Rectal smooth muscle tissue (tissue), 1 donor: ENCODE measurements around the gene IBTK.
"Not testable (repeated sequence)": the region's sequence is repeated elsewhere in the genome, so short reads cannot be mapped to it uniquely, and the experiment has no call there.

Source experiments
- H3K27ac ChIP-seq: one replicate; pipeline ENCODE4 v1.7.0; 2013; ENCODE audit warnings: low read depth, low read length, inconsistent platforms
- H3K27me3 ChIP-seq: one replicate; pipeline ENCODE4 v1.7.0; 2013; ENCODE audit warnings: low read length; ENCODE audit not compliant: control insufficient read depth, insufficient read depth
- H3K36me3 ChIP-seq: one replicate; pipeline ENCODE4 v1.7.0; 2013; ENCODE audit warnings: low read length; ENCODE audit not compliant: control insufficient read depth, insufficient read depth
- H3K4me1 ChIP-seq: one replicate; pipeline ENCODE4 v1.7.0; 2013; ENCODE audit warnings: low read length; ENCODE audit not compliant: control insufficient read depth, insufficient read depth
- H3K4me3 ChIP-seq: one replicate; pipeline ENCODE4 v1.7.0; 2013; ENCODE audit warnings: low read length
- H3K9ac ChIP-seq: one replicate; pipeline ENCODE4 v1.7.0; 2013; ENCODE audit warnings: low read length

The IBTK gene

GRCh38 chr6:82152786-82153185, 94.8 kb downstream of the IBTK start:
- H3K36me3 ChIP-seq, H3K4me1 ChIP-seq, H3K27me3 ChIP-seq, H3K4me3 ChIP-seq, H3K27ac ChIP-seq, H3K9ac ChIP-seq: not testable (repeated sequence)

GRCh38 chr6:82151147-82151546, 96.4 kb downstream of the IBTK start:
- not testable (repeated sequence) for H3K9ac ChIP-seq, H3K4me1 ChIP-seq, H3K36me3 ChIP-seq, H3K27me3 ChIP-seq, H3K27ac ChIP-seq, H3K4me3 ChIP-seq

GRCh38 chr6:82145926-82146452, 101.6 kb downstream of the IBTK start:
- Histone ChIP-seq H3K27me3 (no peaks in the 10 kb centered on the region), H3K4me1 (peaks cover 12% of the 10 kb centered on the region), H3K4me3 (no peak overlapping the region), H3K27ac (no peak overlapping the region), H3K9ac (no peak overlapping the region), H3K36me3 (no peaks in the 10 kb centered on the region)

- no peak overlapping the region for H3K27ac ChIP-seq
Observed at GRCh38 chr6:82144852-82145340, 102.6 kb downstream of the IBTK start.

GRCh38 chr6:82144007-82144851, 103.3 kb downstream of the IBTK start:
- no peak overlapping the region for H3K9ac ChIP-seq
- H3K4me3 ChIP-seq = no peak overlapping the region
- H3K4me1 ChIP-seq = peaks cover 12% of the 10 kb centered on the region
- H3K27me3 ChIP-seq = no peaks in the 10 kb centered on the region
- H3K27ac ChIP-seq = no peak overlapping the region
- no peaks in the 10 kb centered on the region for H3K36me3 ChIP-seq

More at GRCh38 chr6:82144852-82145340, 102.6 kb downstream of the IBTK start:
- Histone ChIP-seq H3K4me1 (peaks cover 12% of the 10 kb centered on the region), H3K9ac (no peak overlapping the region), H3K4me3 (no peak overlapping the region), H3K27me3 (no peaks in the 10 kb centered on the region), H3K36me3 (no peaks in the 10 kb centered on the region)

GRCh38 chr6:82143041-82143481, 104.5 kb downstream of the IBTK start:
- Histone ChIP-seq H3K4me1 (peaks cover 12% of the 10 kb centered on the region), H3K27ac (no peak overlapping the region), H3K36me3 (no peaks in the 10 kb centered on the region), H3K4me3 (no peak overlapping the region), H3K9ac (no peak overlapping the region), H3K27me3 (no peaks in the 10 kb centered on the region)

GRCh38 chr6:82142524-82142923, 105.0 kb downstream of the IBTK start:
- no peaks in the 10 kb centered on the region for H3K36me3 ChIP-seq
- H3K4me1 ChIP-seq = peaks cover 12% of the 10 kb centered on the region
- no peak overlapping the region for H3K4me3 ChIP-seq
- no peak overlapping the region for H3K27ac ChIP-seq
- H3K27me3 ChIP-seq = no peaks in the 10 kb centered on the region
- no peak overlapping the region for H3K9ac ChIP-seq

GRCh38 chr6:82138075-82138791, 109.3 kb downstream of the IBTK start:
- no peaks in the 10 kb centered on the region for H3K4me1 ChIP-seq
- no peaks in the 10 kb centered on the region for H3K27me3 ChIP-seq
- H3K36me3 ChIP-seq = no peaks in the 10 kb centered on the region

GRCh38 chr6:82131441-82131840, 116.1 kb downstream of the IBTK start:
- no peaks in the 10 kb centered on the region for H3K27me3 ChIP-seq
- no peak overlapping the region for H3K4me3 ChIP-seq
- H3K27ac ChIP-seq = no peak overlapping the region
- H3K9ac ChIP-seq = no peak overlapping the region
- H3K36me3 ChIP-seq = no peaks in the 10 kb centered on the region
- peaks cover 3% of the 10 kb centered on the region for H3K4me1 ChIP-seq

More at GRCh38 chr6:82138075-82138791, 109.3 kb downstream of the IBTK start:
- no peak overlapping the region for H3K27ac ChIP-seq
- H3K9ac ChIP-seq = no peak overlapping the region
- no peak overlapping the region for H3K4me3 ChIP-seq

GRCh38 chr6:82129797-82130196, 117.7 kb downstream of the IBTK start:
- Histone ChIP-seq H3K4me3 (no peak overlapping the region), H3K9ac (no peak overlapping the region), H3K36me3 (no peaks in the 10 kb centered on the region), H3K4me1 (peaks cover 3% of the 10 kb centered on the region), H3K27ac (no peak overlapping the region), H3K27me3 (no peaks in the 10 kb centered on the region)

- H3K36me3 ChIP-seq, H3K4me3 ChIP-seq, H3K27me3 ChIP-seq, H3K4me1 ChIP-seq, H3K27ac ChIP-seq, H3K9ac ChIP-seq: not testable (repeated sequence)
Observed at GRCh38 chr6:82128973-82129372, 118.6 kb downstream of the IBTK start.

- Histone ChIP-seq H3K9ac (no peak overlapping the region), H3K27ac (no peak overlapping the region), H3K27me3 (no peaks in the 10 kb centered on the region), H3K4me3 (no peak overlapping the region), H3K4me1 (no peaks in the 10 kb centered on the region), H3K36me3 (no peaks in the 10 kb centered on the region)
Observed at GRCh38 chr6:82123632-82124031, 123.9 kb downstream of the IBTK start.
